Effector memory CD8-positive, alpha-beta T cell (primary cell): ENCODE measurements around the gene GNA12.

Experiments
- ATAC-seq: fragments of 150-1000 bp; cut with Tn5 transposase; replicated peaks from 2 replicates; pipeline ENCODE4 v1.10.0; 2021; ENCODE audit warnings: mild to moderate bottlenecking, moderate library complexity
- DNase-seq, 3 experiments: peaks; one replicate each; pipeline ENCODE4 v3.0.0; 2021
- H3K27ac Mint-ChIP-seq, 2 donors: one replicate each; pipeline ENCODE4 v1.8.0; 2022; ENCODE audit warnings: mild to moderate bottlenecking in 2 of 2, mixed read lengths in 2 of 2, moderate library complexity in 2 of 2
- H3K27me3 Mint-ChIP-seq, 2 donors: one replicate each; pipeline ENCODE4 v1.8.0; 2022; ENCODE audit warnings: mixed read lengths in 2 of 2
- H3K36me3 Mint-ChIP-seq: one replicate; pipeline ENCODE4 v1.8.0; 2022; ENCODE audit warnings: mild to moderate bottlenecking, moderate library complexity, mixed read lengths; ENCODE audit not compliant: insufficient read depth
- H3K4me1 Mint-ChIP-seq, 2 donors: one replicate each; pipeline ENCODE4 v1.8.0; 2022; ENCODE audit warnings: low read depth in 2 of 2, mixed read lengths in 2 of 2
- H3K4me3 Mint-ChIP-seq, 2 donors: one replicate each; pipeline ENCODE4 v1.8.0; 2022; ENCODE audit warnings: mild to moderate bottlenecking in 2 of 2, mixed read lengths in 2 of 2, moderate library complexity in 2 of 2
- H3K9me3 Mint-ChIP-seq, 2 donors: one replicate each; pipeline ENCODE4 v1.8.0; 2022; ENCODE audit warnings: mixed read lengths in 2 of 2

GNA12 gene

DNA sequence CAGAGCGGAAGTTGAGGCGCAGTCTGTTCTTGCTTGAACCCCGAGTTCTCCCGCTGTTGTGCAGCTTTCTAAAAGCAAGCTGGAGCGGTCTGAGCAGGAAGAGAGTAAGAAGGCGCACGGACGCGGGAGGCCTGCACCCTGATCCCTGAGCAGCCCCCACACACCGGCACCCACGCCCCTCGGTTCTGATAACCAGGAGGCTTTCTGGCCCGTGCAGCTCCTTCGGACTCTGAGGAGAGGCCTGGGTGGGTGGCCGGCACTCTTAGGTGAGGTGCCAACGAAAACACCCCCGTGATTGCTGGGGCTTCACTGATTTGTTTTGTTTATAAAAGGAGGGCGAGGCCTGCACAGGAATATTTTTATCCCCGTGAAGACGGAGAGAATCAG, 127.2 kb downstream of the GNA12 start:
- Mint-ChIP-seq H3K36me3 (peaks cover 10% of the 10 kb centered on the region), H3K27ac (peak overlapping the region; percentile 73 to 76), H3K9me3 (no peaks in the 10 kb centered on the region), H3K4me3 (no peak overlapping the region), H3K27me3 (no peaks in the 10 kb centered on the region), H3K4me1 (peaks cover 23 to 46% of the 10 kb centered on the region in 2 donors)
- DNase-seq (no peak), ATAC-seq (no peak)

DNA sequence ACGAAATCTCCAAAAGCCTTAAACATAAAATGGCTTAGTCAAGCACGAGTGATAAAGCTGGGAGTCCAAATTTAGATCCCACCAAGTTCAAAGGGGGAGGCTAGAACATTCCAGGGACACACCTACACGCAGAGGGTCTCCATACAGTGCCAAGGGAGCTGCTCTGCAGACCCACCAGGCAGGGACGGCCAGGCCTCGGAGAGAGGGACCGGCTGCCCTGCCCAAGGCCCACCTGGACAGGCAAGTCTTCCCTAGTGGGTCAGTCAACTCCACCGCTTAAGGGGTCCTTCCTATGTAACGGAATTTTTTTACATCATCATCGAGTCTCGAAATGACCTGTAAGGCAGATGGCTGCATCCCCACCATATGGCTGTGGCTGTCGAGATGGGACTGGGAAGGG, 127.6 kb downstream of the GNA12 start:
- H3K27me3 Mint-ChIP-seq, result no peaks in the 10 kb centered on the region
- DNase-seq, result no peak
- peak overlapping the region in 1 of 2 donors; percentile 70 for H3K4me3 Mint-ChIP-seq
- peaks cover 10% of the 10 kb centered on the region for H3K36me3 Mint-ChIP-seq
- peaks cover 23 to 46% of the 10 kb centered on the region in 2 donors for H3K4me1 Mint-ChIP-seq
- no peak for ATAC-seq
- no peaks in the 10 kb centered on the region for H3K9me3 Mint-ChIP-seq
- H3K27ac Mint-ChIP-seq, result peak overlapping the region; percentile 73 to 76

DNA sequence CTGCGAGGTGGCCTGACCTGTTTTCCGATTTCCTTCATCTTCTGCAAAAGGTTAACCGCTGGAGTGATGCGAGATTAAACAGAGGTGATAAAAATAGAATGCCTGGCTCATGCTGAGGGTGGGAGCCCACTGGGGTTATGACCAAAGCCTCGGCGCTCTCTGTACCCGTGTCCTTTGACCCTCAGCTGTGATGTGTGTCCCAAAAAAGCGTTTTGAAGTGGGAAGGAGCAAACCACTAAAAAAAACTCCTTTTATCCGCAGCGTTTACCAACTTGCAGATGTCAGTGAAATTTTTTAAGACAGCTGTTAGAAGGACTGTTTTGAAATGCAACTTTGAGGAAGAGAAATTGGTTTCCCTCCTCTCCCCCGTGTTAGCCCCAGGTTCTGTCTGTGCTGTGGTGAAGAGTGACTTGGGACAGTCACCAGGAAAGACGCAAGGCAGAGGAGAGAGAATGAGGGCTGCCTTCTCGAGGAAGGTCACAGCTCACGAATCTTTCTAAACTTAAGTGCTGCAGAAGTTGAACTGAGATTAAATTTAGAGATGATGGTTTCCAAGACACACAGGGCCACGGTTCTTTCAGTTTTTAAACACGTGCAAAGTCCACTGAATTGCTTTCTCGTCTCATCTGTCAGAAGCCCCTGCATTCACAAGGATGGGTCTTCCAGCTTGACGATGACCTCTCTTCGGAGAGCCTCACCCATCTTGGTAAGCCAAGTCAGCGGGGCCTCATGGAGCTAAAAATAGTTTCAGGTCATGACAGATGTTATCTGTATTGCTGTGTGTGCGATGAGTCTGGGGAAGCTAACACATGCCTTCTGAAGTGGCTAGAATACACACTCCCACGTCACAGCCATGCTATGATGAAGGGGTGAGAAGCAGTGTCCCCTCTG, 128.5 kb downstream of the GNA12 start:
- H3K27ac Mint-ChIP-seq, result peak overlapping the region in 1 of 2 donors; percentile 73
- H3K4me3 Mint-ChIP-seq, result peak overlapping the region; percentile 3 to 70
- no peaks in the 10 kb centered on the region for H3K27me3 Mint-ChIP-seq
- H3K4me1 Mint-ChIP-seq, result peaks cover 25 to 47% of the 10 kb centered on the region in 2 donors
- H3K36me3 Mint-ChIP-seq, result peaks cover 6% of the 10 kb centered on the region
- ATAC-seq (peak; percentile 64), DNase-seq (peak in 2 of 3 experiments; percentile 25 to 33)
- H3K9me3 Mint-ChIP-seq, result no peaks in the 10 kb centered on the region

- no peak overlapping the region for H3K27ac Mint-ChIP-seq
- ATAC-seq (no peak), DNase-seq (no peak)
- H3K4me1 Mint-ChIP-seq, result peaks cover 29 to 57% of the 10 kb centered on the region in 2 donors
- H3K9me3 Mint-ChIP-seq, result no peaks in the 10 kb centered on the region
- peak overlapping the region in 1 of 2 donors; percentile 70 for H3K4me3 Mint-ChIP-seq
- H3K36me3 Mint-ChIP-seq, result peaks cover 6% of the 10 kb centered on the region
- H3K27me3 Mint-ChIP-seq, result peaks cover 0 to 4% of the 10 kb centered on the region in 2 donors
Measured at GRCh38 chr7:2714636-2715035, 129.5 kb downstream of the GNA12 start.

DNA sequence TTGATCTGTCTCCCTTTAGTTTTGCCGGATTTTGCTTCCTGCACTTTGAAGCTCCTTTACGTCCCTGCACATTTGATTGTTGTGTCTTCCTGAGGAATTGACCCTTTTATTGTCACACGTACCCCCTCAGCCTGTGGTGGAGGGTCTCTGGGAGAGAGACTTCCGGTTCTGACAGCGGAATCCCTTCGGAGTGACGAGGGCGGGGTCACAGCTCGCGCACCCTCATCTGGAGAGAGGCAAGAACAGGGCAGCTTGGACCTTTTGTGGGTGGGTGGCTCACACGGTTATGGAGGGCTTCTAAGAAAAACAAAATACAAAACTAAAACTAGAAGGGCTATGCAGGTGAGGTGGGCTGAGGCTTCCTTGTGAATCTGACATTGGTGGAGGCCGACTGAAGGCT, 130.1 kb downstream of the GNA12 start:
- Mint-ChIP-seq H3K36me3 (peaks cover 6% of the 10 kb centered on the region), H3K4me3 (no peak overlapping the region), H3K27ac (no peak overlapping the region), H3K9me3 (no peaks in the 10 kb centered on the region), H3K4me1 (peaks cover 32 to 60% of the 10 kb centered on the region in 2 donors), H3K27me3 (peaks cover 0 to 9% of the 10 kb centered on the region in 2 donors)
- no peak for DNase-seq
- ATAC-seq, result no peak

- Mint-ChIP-seq H3K27me3 (peaks cover 0 to 9% of the 10 kb centered on the region in 2 donors), H3K9me3 (no peaks in the 10 kb centered on the region), H3K27ac (no peak overlapping the region), H3K4me3 (no peak overlapping the region), H3K4me1 (peaks cover 32 to 55% of the 10 kb centered on the region in 2 donors), H3K36me3 (peaks cover 3% of the 10 kb centered on the region)
- ATAC-seq (no peak), DNase-seq (no peak)
Measured at GRCh38 chr7:2713370-2713769, 130.7 kb downstream of the GNA12 start.

DNA sequence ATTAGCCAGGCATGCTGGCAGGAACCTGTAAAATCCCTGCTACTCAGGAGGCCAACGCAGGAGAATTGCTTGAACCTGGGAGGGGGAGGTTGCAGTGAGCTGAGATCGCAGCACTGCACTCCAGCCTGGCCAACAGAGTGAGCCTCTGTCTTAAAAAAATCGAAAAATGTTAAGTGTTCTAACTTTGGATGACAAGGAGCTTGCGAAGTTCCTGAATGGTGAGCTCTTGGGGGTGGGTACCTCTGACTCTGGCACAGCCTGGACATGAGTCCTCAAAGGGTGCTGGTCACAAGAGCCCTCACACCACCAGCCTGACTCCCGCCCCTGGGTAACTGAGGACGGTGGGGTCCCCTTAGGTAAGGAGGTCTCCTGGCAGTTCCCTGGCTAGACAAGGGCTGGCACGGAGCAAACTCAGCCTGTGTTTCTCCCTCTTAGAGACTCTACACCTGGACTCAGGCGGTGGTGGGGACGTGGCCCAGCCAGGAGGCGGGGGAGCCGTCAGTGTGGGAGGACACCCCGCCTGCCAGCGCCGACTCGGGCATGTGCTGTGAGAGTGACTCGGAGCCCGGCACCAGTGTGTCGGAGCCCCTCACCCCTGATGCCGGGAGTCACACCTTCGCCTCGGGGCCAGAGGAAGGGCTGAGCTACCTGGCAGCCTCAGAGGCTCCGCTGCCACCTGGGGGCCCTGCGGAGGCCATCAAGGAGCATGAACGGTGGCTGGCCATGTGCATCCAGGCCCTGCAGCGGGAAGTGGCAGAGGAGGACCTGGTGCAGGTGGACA, 132.0 kb downstream of the GNA12 start:
- H3K4me1 Mint-ChIP-seq, result peaks cover 32 to 55% of the 10 kb centered on the region in 2 donors
- ATAC-seq, result no peak
- peaks cover 0 to 9% of the 10 kb centered on the region in 2 donors for H3K27me3 Mint-ChIP-seq
- no peak overlapping the region for H3K27ac Mint-ChIP-seq
- no peak for DNase-seq
- H3K36me3 Mint-ChIP-seq, result peaks cover 3% of the 10 kb centered on the region
- H3K9me3 Mint-ChIP-seq, result no peaks in the 10 kb centered on the region
- H3K4me3 Mint-ChIP-seq, result no peak overlapping the region

DNA sequence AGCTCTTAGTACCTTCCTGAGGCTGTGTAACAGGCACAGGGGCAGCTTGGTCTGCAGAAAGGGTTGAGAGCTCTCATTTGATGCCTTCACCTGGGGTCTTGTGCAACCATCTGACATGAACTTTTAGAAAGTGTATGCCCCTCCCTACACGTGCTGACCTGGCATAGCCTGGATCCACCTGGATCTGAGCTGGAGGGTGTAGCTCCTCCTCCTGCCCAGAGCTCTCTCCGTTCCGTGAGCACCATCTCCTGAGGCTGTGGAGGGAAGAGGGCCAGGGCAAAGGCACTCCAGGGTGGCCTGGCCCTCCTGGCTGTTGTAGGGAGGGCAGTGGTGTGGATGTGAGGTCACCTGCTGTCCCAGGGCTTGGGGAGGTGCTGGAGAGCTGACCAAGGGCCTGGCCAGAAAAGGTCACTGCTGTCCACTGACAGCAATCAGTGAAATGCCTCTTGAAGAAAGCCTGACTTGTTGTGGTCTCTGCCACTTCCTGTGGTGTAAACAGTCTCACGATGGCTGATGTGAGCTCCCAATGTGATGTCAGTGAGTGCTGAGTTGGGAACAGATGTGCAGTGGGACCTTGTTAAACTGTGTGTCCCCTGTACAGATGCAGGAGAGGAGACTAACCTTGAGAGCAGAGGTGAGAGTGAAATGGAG, 133.1 kb downstream of the GNA12 start:
- H3K36me3 Mint-ChIP-seq, result peaks cover 3% of the 10 kb centered on the region
- peaks cover 29 to 47% of the 10 kb centered on the region in 2 donors for H3K4me1 Mint-ChIP-seq
- ATAC-seq, result peak; percentile 48
- DNase-seq, result peak; percentile 44 to 53 (median 45)
- H3K27me3 Mint-ChIP-seq, result peaks cover 0 to 9% of the 10 kb centered on the region in 2 donors
- peak overlapping the region; percentile 81 to 91 for H3K27ac Mint-ChIP-seq
- H3K9me3 Mint-ChIP-seq, result no peaks in the 10 kb centered on the region
- peak overlapping the region; percentile 80 to 83 for H3K4me3 Mint-ChIP-seq

- DNase-seq, result peak; percentile 60 to 72 (median 68)
- peak overlapping the region; percentile 81 to 91 for H3K27ac Mint-ChIP-seq
Measured at GRCh38 chr7:2710286-2710655, 133.8 kb downstream of the GNA12 start.

GRCh38 chr7:2709553-2710285, 134.4 kb downstream of the GNA12 start:
- Mint-ChIP-seq H3K27ac (peak overlapping the region; percentile 81 to 91), H3K9me3 (no peaks in the 10 kb centered on the region), H3K27me3 (peaks cover 0 to 9% of the 10 kb centered on the region in 2 donors), H3K4me1 (peaks cover 21 to 34% of the 10 kb centered on the region in 2 donors), H3K36me3 (no peaks in the 10 kb centered on the region), H3K4me3 (peak overlapping the region; percentile 80 to 83)
- ATAC-seq (peak; percentile 69), DNase-seq (peak; percentile 71 to 79 (median 77))

More at GRCh38 chr7:2710286-2710655, 133.8 kb downstream of the GNA12 start:
- Mint-ChIP-seq H3K27me3 (peaks cover 0 to 9% of the 10 kb centered on the region in 2 donors), H3K9me3 (no peaks in the 10 kb centered on the region), H3K4me3 (peak overlapping the region; percentile 80 to 83), H3K36me3 (no peaks in the 10 kb centered on the region), H3K4me1 (peaks cover 22 to 40% of the 10 kb centered on the region in 2 donors)
- ATAC-seq, result peak; percentile 78

GRCh38 chr7:2708547-2709310, 135.4 kb downstream of the GNA12 start:
- peak overlapping the region in 1 of 2 donors; percentile 12 for H3K4me3 Mint-ChIP-seq
- peaks cover 0 to 9% of the 10 kb centered on the region in 2 donors for H3K27me3 Mint-ChIP-seq
- H3K4me1 Mint-ChIP-seq, result peaks cover 21 to 26% of the 10 kb centered on the region in 2 donors
- no peaks in the 10 kb centered on the region for H3K36me3 Mint-ChIP-seq
- no peak overlapping the region for H3K27ac Mint-ChIP-seq
- no peak for ATAC-seq
- DNase-seq, result no peak
- H3K9me3 Mint-ChIP-seq, result no peaks in the 10 kb centered on the region

DNA sequence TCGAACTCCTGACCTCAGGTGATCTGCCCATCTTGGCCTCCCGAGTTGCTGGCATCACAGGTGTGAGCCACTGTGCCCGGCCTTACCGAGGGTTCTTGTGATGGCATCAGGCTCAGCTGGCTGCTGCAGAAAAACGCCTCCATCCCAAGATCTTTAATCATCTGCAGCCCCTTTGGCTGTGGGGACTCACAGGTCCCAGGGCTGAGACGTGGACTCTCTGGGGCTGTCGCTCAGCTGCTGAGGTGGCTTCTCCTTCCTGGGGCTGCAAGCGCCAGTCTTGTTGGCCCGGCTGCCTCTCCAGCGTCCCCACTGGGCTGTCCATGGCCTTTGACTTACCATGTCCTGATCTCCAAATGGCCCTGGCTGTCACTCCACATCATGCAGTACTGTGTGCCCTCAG, 136.1 kb downstream of the GNA12 start:
- Mint-ChIP-seq H3K4me1 (peaks cover 21% of the 10 kb centered on the region in 2 donors), H3K27ac (no peak overlapping the region), H3K27me3 (peaks cover 0 to 9% of the 10 kb centered on the region in 2 donors), H3K36me3 (no peaks in the 10 kb centered on the region), H3K9me3 (no peaks in the 10 kb centered on the region), H3K4me3 (no peak overlapping the region)
- ATAC-seq, result no peak
- no peak for DNase-seq
